Measurements from ENCODE around the gene HIVEP2. TPM values are rescaled to one million over a fixed set of nuclear protein-coding genes. Genes with fewer than 3 reads are reported as not detected.

HIVEP2 gene
- total and polyA plus RNA-seq, 2 of the 4 experiments (the other 2 are of a cell fraction) = 4.3 to 11.3 TPM

- H3K18ac ChIP-seq (ENCODE audit: low read depth, low read length) = no peak overlapping the region
- no peaks in the 10 kb centered on the region for H3K27me3 ChIP-seq (ENCODE audit: control insufficient read depth, insufficient read depth, low read length)
- TF ChIP-seq SMC3 (IDR thresholded peaks at IDR 0.05; ENCODE audit: low read depth, low read length) (no peak), USF2 (IDR thresholded peaks at IDR 0.05; ENCODE audit: low read depth, low read length) (no peak), RCOR1 (IDR thresholded peaks at IDR 0.05; ENCODE audit: insufficient replicate concordance, low read length) (no peak)
- no peak overlapping the region for H2BK5ac ChIP-seq (ENCODE audit: low read depth, low read length, poor library complexity, severe bottlenecking)
- in situ Hi-C loops (cut with MboI; ENCODE audit: low sequenced_read_pairs) = loop anchor here (5.0 kb wide), 1 partner anchor 261 kb away; no protein-coding TSS in a partner anchor
- dilution Hi-C loops (cut with HindIII; ENCODE audit: low sequenced_read_pairs, unreplicated experiment) = no loop called here
- no peak overlapping the region for H3K14ac ChIP-seq (replicated peaks; ENCODE audit: low read depth, low read length)
- no peaks in the 10 kb centered on the region for H3K9me1 ChIP-seq (ENCODE audit: insufficient read depth, low read length)
- no peak for DNase-seq
- H3K9me3 ChIP-seq (ENCODE audit: control insufficient read depth, insufficient read depth, low read length) = no peaks in the 10 kb centered on the region
- no peak overlapping the region for H3K4me2 ChIP-seq (ENCODE audit: low read depth, low read length)
- no peak overlapping the region for H2AK9ac ChIP-seq (replicated peaks; ENCODE audit: low read depth, low read length, poor library complexity)
- no peak overlapping the region for H4K8ac ChIP-seq (ENCODE audit: low read depth in 2 of 2, low read length in 2 of 2)
- no peak overlapping the region for H3K4me3 ChIP-seq (ENCODE audit: insufficient read depth, low read depth, low read length)
- H3K9ac ChIP-seq (ENCODE audit: low read depth, low read length) = no peak overlapping the region
- intact Hi-C loops (cut with micrococcal nuclease) = no loop called here
- H3K36me3 ChIP-seq (ENCODE audit: control insufficient read depth, insufficient read depth, low read length) = no peaks in the 10 kb centered on the region
- H4K91ac ChIP-seq (ENCODE audit: insufficient read depth, low read depth, low read length) = no peak overlapping the region
- no peaks in the 10 kb centered on the region for H3K4me1 ChIP-seq (ENCODE audit: control insufficient read depth, insufficient read depth, low read length)
- ATAC-seq (ENCODE audit: low read depth) = no peak
- no peak overlapping the region for H3K23ac ChIP-seq (ENCODE audit: low read depth, low read length)
- no peak overlapping the region for H2AFZ ChIP-seq (replicated peaks; ENCODE audit: low read length, poor library complexity)
- no peak overlapping the region for H3K56ac ChIP-seq (ENCODE audit: extremely low read depth, insufficient read depth, low read length)
- no peak overlapping the region for H4K5ac ChIP-seq (ENCODE audit: low read depth, low read length)
- H3K4ac ChIP-seq (ENCODE audit: low read depth, low read length) = no peak overlapping the region
- no peaks in the 10 kb centered on the region for H3K79me1 ChIP-seq (ENCODE audit: low read depth in 1 of 2, low read length in 2 of 2)
- no peaks in the 10 kb centered on the region for H4K20me1 ChIP-seq (ENCODE audit: insufficient read depth, low read length)
- no peak overlapping the region for H2AK5ac ChIP-seq (ENCODE audit: low read depth, low read length)
- ChIA-PET CTCF (interaction anchor here (0.6 kb wide), 1 partner anchor 427 kb away, joined by 3 read pairs; no protein-coding TSS in a partner anchor), POLR2A (ENCODE audit: unreplicated experiment) (no interaction called here)
- no CpG with 5 or more reads among the region's 5 CpGs for WGBS, 2 experiments (ENCODE audit: extremely low coverage in 2 of 2, insufficient read length in 1 of 2)
- H2BK20ac ChIP-seq (ENCODE audit: low read depth, low read length) = no peak overlapping the region
- H3K27ac ChIP-seq (ENCODE audit: insufficient read depth, low read length) = no peak overlapping the region
- H2BK120ac ChIP-seq (ENCODE audit: low read depth, low read length) = no peak overlapping the region
- no TSS peak for BruUV-seq (replicated peaks)
- H2BK15ac ChIP-seq (ENCODE audit: low read depth, low read length) = no peak overlapping the region
Measured at GRCh38 chr6:142953373-142954273, 8.6 kb upstream of the HIVEP2 start.
